Colonic mucosa (tissue), 4 donors: ENCODE data around the gene MPP3. TPM values are rescaled to one million over a fixed set of nuclear protein-coding genes. Genes with fewer than 3 reads are reported as not detected.

Experiments
- DNase-seq: peaks from one replicate; pipeline ENCODE4 v3.0.0-alpha.2; 2020
- H3K27ac ChIP-seq: fragments of 200-600 bp; one replicate; pipeline ENCODE4 v1.8.0; 2021
- H3K27me3 ChIP-seq: fragments of 200-600 bp; one replicate; pipeline ENCODE4 v1.8.0; 2021
- H3K36me3 ChIP-seq: fragments of 200-600 bp; one replicate; pipeline ENCODE4 v1.8.0; 2021
- H3K4me1 ChIP-seq: fragments of 200-600 bp; one replicate; pipeline ENCODE4 v1.8.0; 2021; ENCODE audit warnings: mild to moderate bottlenecking
- H3K4me3 ChIP-seq: fragments of 200-600 bp; one replicate; pipeline ENCODE4 v1.8.0; 2021
- H3K9ac ChIP-seq, 2 donors: one replicate each; pipeline ENCODE4 v1.7.0; 2013; ENCODE audit warnings: control low read depth in 2 of 2, low read depth in 2 of 2, low read length in 2 of 2
- H3K9me3 ChIP-seq: fragments of 200-600 bp; one replicate; pipeline ENCODE4 v1.8.0; 2021
- CTCF ChIP-seq: fragments of 200-600 bp; IDR thresholded peaks from one replicate; pipeline ENCODE4 v1.8.0; 2022; ENCODE audit warnings: antibody characterized with exemption, mild to moderate bottlenecking
- intact Hi-C: fragments of 100-400 bp; cut with DNase I; formaldehyde crosslinking; loops from one replicate; pipeline ENCODE4 v1.14.1; 2022
- total RNA-seq, 2 donors: library from RNA; stranded (reverse); fragmentation: NEBNext Ultra II Directional in 1 of 2; extraction: Animal tissue kit (Norgen Biotek cat#: 25700) in 1 of 2; gene quantifications; one replicate each; pipeline ENCODE4 v1.2.1, GENCODE V29; 2021
- donor health status: healthy.
- donor health status: DM: no; HTN: no; CAD: no.
- donor health status: DM: no; HTN: no; CAD: no.

Gene MPP3
- total RNA-seq, 2 donors from 2014 or later, result 1.9 to 3.1 TPM

DNA sequence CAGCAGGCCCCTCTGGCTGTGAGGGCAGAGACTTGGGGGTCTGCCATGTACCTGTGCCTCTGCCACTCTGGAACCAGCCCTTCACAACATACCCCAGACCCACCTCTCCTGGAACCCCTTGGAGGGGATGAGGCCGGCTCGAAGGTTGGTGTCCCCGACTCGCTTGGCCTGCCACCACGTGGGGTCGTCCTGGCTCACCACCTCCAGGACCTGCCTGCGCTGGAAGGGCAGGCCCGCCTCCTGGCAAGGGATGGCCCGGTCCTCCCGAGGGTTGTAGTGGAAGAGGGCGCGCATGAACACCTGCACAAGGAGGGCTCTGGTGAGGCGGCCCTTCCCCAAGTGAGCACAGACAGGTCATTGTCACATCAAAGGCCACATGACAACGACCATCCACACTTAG, 12.2 kb downstream of the MPP3 start:
- H3K4me3 ChIP-seq, result no peak overlapping the region
- H3K4me1 ChIP-seq, result no peaks in the 10 kb centered on the region
- intact Hi-C loops, result no loop called here
- H3K9me3 ChIP-seq, result no peaks in the 10 kb centered on the region
- H3K27me3 ChIP-seq, result no peaks in the 10 kb centered on the region
- no peak overlapping the region for H3K9ac ChIP-seq
- no peak for DNase-seq
- H3K36me3 ChIP-seq, result no peaks in the 10 kb centered on the region
- no peak for TF ChIP-seq CTCF
- no peak overlapping the region for H3K27ac ChIP-seq

DNA sequence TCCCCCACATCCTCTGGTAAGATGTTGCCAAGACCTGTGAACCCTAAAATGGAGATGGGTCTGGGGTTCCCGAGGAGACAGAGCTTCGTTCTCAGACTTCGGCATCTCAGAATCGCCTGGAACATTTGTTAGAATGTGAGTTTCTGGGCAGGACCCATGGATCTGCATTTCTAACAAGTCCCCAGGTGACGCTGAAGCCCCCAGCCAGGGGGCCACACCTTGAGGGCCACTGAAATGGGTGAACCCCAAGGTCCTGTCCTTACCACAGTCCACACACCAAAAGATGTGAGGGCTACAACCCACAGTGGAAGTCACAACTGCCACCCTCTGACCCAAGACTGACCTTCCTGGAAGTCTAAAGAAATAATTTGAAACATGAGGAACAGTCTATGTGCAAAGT, 14.0 kb downstream of the MPP3 start:
- Histone ChIP-seq H3K4me1 (no peaks in the 10 kb centered on the region), H3K36me3 (no peaks in the 10 kb centered on the region), H3K9ac (no peak overlapping the region), H3K27ac (no peak overlapping the region), H3K9me3 (no peaks in the 10 kb centered on the region), H3K4me3 (no peak overlapping the region), H3K27me3 (no peaks in the 10 kb centered on the region)
- no peak for TF ChIP-seq CTCF
- intact Hi-C loops, result no loop called here
- no peak for DNase-seq

DNA sequence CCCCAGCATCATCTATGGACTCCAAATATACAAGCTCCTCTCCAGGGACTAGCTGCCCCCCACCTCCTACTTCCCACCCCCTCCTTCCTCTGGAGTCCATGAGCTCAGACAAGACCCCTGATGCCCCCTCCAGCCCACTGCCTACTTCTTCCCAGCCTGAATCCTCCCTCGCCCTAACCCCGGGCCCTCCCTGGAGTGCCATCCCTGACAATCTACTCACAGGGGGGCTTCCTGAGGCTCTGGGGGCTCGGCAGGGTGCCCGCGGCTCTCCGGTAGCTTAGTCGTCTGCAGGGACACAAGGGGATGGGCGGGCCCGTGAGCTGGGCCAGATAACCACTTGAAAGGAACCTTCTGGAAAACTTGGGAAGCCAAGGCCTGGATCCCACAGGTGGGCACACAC, 15.1 kb downstream of the MPP3 start:
- intact Hi-C loops, result no loop called here
- Histone ChIP-seq H3K9ac (no peak overlapping the region), H3K36me3 (no peaks in the 10 kb centered on the region), H3K9me3 (no peaks in the 10 kb centered on the region), H3K27ac (no peak overlapping the region), H3K27me3 (no peaks in the 10 kb centered on the region), H3K4me1 (no peaks in the 10 kb centered on the region), H3K4me3 (no peak overlapping the region)
- no peak for TF ChIP-seq CTCF
- no peak for DNase-seq

GRCh38 chr17:43816336-43817320, 16.3 kb downstream of the MPP3 start:
- Histone ChIP-seq H3K4me3 (no peak overlapping the region), H3K27me3 (no peaks in the 10 kb centered on the region), H3K27ac (no peak overlapping the region), H3K9me3 (no peaks in the 10 kb centered on the region), H3K4me1 (no peaks in the 10 kb centered on the region), H3K9ac (no peak overlapping the region), H3K36me3 (no peaks in the 10 kb centered on the region)
- no peak for DNase-seq
- intact Hi-C loops, result no loop called here
- TF ChIP-seq CTCF, result no peak

- Histone ChIP-seq H3K4me1 (no peaks in the 10 kb centered on the region), H3K27me3 (no peaks in the 10 kb centered on the region), H3K36me3 (no peaks in the 10 kb centered on the region), H3K9me3 (no peaks in the 10 kb centered on the region), H3K9ac (no peak overlapping the region), H3K4me3 (no peak overlapping the region), H3K27ac (no peak overlapping the region)
- TF ChIP-seq CTCF, result no peak
- no peak for DNase-seq
- intact Hi-C loops, result no loop called here
Observed at GRCh38 chr17:43814714-43815113, 18.2 kb downstream of the MPP3 start.
